Right atrium auricular region (tissue), 2 donors: Measurements from ENCODE around the gene PRKAA2. TPM values are rescaled to one million over a fixed set of nuclear protein-coding genes. Genes with fewer than 3 reads are reported as not detected.

Source experiments
- DNase-seq: peaks from one replicate; pipeline ENCODE4 v3.0.0-alpha.2; 2019; ENCODE audit warnings: low spot score
- H3K27ac ChIP-seq, 2 donors: fragments of 200-600 bp; sonication (generic); 1 replicate in 1 of 2; 2 replicates in 1 of 2; pipeline ENCODE4 v1.5.1; 2016 to 2019
- H3K27me3 ChIP-seq, 2 donors: fragments of 200-600 bp; sonication (generic); one replicate each; pipeline versions ENCODE4 v1.5.1 to v1.6.0; 2017 to 2019
- H3K36me3 ChIP-seq: fragments of 200-600 bp; sonication (generic); one replicate; pipeline ENCODE4 v1.5.1; 2016
- H3K4me1 ChIP-seq, 2 donors: fragments of 200-600 bp; sonication (generic); one replicate each; pipeline versions ENCODE4 v1.5.1 to v1.6.0; 2017 to 2019
- H3K4me3 ChIP-seq, 2 donors: fragments of 200-600 bp; sonication (generic); 1 replicate in 1 of 2; 2 replicates in 1 of 2; pipeline ENCODE4 v1.5.1; 2017 to 2019; ENCODE audit warnings: mild to moderate bottlenecking in 1 of 2, moderate library complexity in 1 of 2
- H3K9me3 ChIP-seq, 2 donors: fragments of 200-600 bp; sonication (generic); one replicate each; pipeline ENCODE4 v1.5.1; 2019
- CTCF ChIP-seq, 2 donors: fragments of 200-600 bp; sonication (generic); IDR thresholded peaks; one replicate each; pipeline ENCODE4 v1.5.1; 2019; ENCODE audit warnings: antibody characterized with exemption in 2 of 2
- total RNA-seq, 2 donors: library from RNA; depleted of rRNA; stranded (reverse); fragments of >200 nt; gene quantifications; one replicate each; pipeline ENCODE4 v1.1.0, GENCODE V29; 2016

Gene PRKAA2
- total RNA-seq, 2 donors from 2014 or later: 98.7 to 99.4 TPM

- no peak for DNase-seq
- Histone ChIP-seq H3K27me3 (no peaks in the 10 kb centered on the region), H3K4me3 (no peak overlapping the region), H3K36me3 (no peaks in the 10 kb centered on the region), H3K27ac (no peak overlapping the region), H3K4me1 (no peaks in the 10 kb centered on the region), H3K9me3 (no peaks in the 10 kb centered on the region)
- no peak for TF ChIP-seq CTCF (IDR thresholded peaks at IDR 0.05)
Measured at GRCh38 chr1:56627019-56627635, 18.0 kb upstream of the PRKAA2 start.

GRCh38 chr1:56627636-56628039, 17.5 kb upstream of the PRKAA2 start:
- Histone ChIP-seq H3K27me3 (no peaks in the 10 kb centered on the region), H3K4me3 (no peak overlapping the region), H3K36me3 (no peaks in the 10 kb centered on the region), H3K9me3 (no peaks in the 10 kb centered on the region), H3K4me1 (no peaks in the 10 kb centered on the region), H3K27ac (no peak overlapping the region)
- DNase-seq: no peak
- TF ChIP-seq CTCF (IDR thresholded peaks at IDR 0.05): no peak

GRCh38 chr1:56630786-56631185, 14.3 kb upstream of the PRKAA2 start:
- H3K4me1 ChIP-seq: no peaks in the 10 kb centered on the region
- TF ChIP-seq CTCF (IDR thresholded peaks at IDR 0.05): no peak
- H3K36me3 ChIP-seq: no peaks in the 10 kb centered on the region
- no peak overlapping the region for H3K4me3 ChIP-seq
- H3K27ac ChIP-seq: no peak overlapping the region
- no peaks in the 10 kb centered on the region for H3K27me3 ChIP-seq
- no peaks in the 10 kb centered on the region for H3K9me3 ChIP-seq
- no peak for DNase-seq

GRCh38 chr1:56631901-56632300, 13.2 kb upstream of the PRKAA2 start:
- DNase-seq: no peak
- TF ChIP-seq CTCF (IDR thresholded peaks at IDR 0.05): no peak
- no peak overlapping the region for H3K27ac ChIP-seq
- H3K27me3 ChIP-seq: no peaks in the 10 kb centered on the region
- no peaks in the 10 kb centered on the region for H3K9me3 ChIP-seq
- no peaks in the 10 kb centered on the region for H3K4me1 ChIP-seq
- no peaks in the 10 kb centered on the region for H3K36me3 ChIP-seq
- no peak overlapping the region for H3K4me3 ChIP-seq

GRCh38 chr1:56634981-56635380, 10.1 kb upstream of the PRKAA2 start:
- Histone ChIP-seq H3K4me1 (peaks cover 0 to 7% of the 10 kb centered on the region in 2 donors), H3K27ac (no peak overlapping the region), H3K9me3 (no peaks in the 10 kb centered on the region), H3K27me3 (no peaks in the 10 kb centered on the region), H3K4me3 (no peak overlapping the region), H3K36me3 (no peaks in the 10 kb centered on the region)
- no peak for TF ChIP-seq CTCF (IDR thresholded peaks at IDR 0.05)
- DNase-seq: no peak

GRCh38 chr1:56638248-56638647, 6.9 kb upstream of the PRKAA2 start:
- Histone ChIP-seq H3K36me3 (no peaks in the 10 kb centered on the region), H3K27ac (no peak overlapping the region), H3K4me1 (peaks cover 0 to 7% of the 10 kb centered on the region in 2 donors), H3K4me3 (no peak overlapping the region), H3K27me3 (no peaks in the 10 kb centered on the region), H3K9me3 (no peaks in the 10 kb centered on the region)
- TF ChIP-seq CTCF (IDR thresholded peaks at IDR 0.05): no peak
- DNase-seq: no peak
